OCI-LY1 (cell line): ENCODE results near the gene TOP3B.

Experiments
- H2AFZ ChIP-seq: fragments of 200-600 bp; sonication (generic), shearing (Covaris generic); 2 replicates; pipeline ENCODE4 v1.6.0; 2014; ENCODE audit warnings: antibody characterized with exemption, mild to moderate bottlenecking, low read length
- H3F3A ChIP-seq: fragments of 200-600 bp; sonication (generic), shearing (Covaris generic); 2 replicates; pipeline ENCODE4 v1.6.0; 2014; ENCODE audit warnings: mild to moderate bottlenecking, antibody characterized with exemption, low read length, moderate library complexity; ENCODE audit not compliant: insufficient read depth
- H3K27ac ChIP-seq: fragments of 200-600 bp; sonication (generic); 2 replicates; pipeline ENCODE4 v1.5.1; 2014; ENCODE audit warnings: low read length, mixed run types, mild to moderate bottlenecking, low read depth; ENCODE audit not compliant: poor library complexity, severe bottlenecking
- H3K27me3 ChIP-seq: fragments of 200-600 bp; sonication (generic); 2 replicates; pipeline ENCODE4 v1.6.0; 2014; ENCODE audit warnings: antibody characterized with exemption, mild to moderate bottlenecking, low read length, moderate library complexity; ENCODE audit not compliant: insufficient read depth
- H3K36me3 ChIP-seq: fragments of 200-600 bp; sonication (generic); 2 replicates; pipeline ENCODE4 v1.6.1; 2014; ENCODE audit warnings: mild to moderate bottlenecking, antibody characterized with exemption, low read length, moderate library complexity, mixed read lengths; ENCODE audit not compliant: insufficient read depth
- H3K4me1 ChIP-seq: fragments of 200-600 bp; sonication (generic); 2 replicates; pipeline ENCODE4 v1.5.1; 2014; ENCODE audit warnings: mild to moderate bottlenecking, low read length, moderate library complexity; ENCODE audit not compliant: insufficient read depth, severe bottlenecking
- H3K4me2 ChIP-seq: fragments of 200-600 bp; sonication (generic), shearing (Covaris generic); 2 replicates; pipeline ENCODE4 v1.6.1; 2014; ENCODE audit warnings: low read length
- H3K4me3 ChIP-seq: fragments of 200-600 bp; sonication (generic); 2 replicates; pipeline ENCODE4 v1.5.1; 2014; ENCODE audit warnings: low read length, low read depth, mild to moderate bottlenecking, mixed read lengths; ENCODE audit not compliant: poor library complexity, severe bottlenecking
- H3K79me2 ChIP-seq: fragments of 200-600 bp; shearing (Covaris generic); 2 replicates; pipeline ENCODE4 v1.6.1; 2016; ENCODE audit warnings: mixed run types, low read length, mixed read lengths; ENCODE audit not compliant: insufficient read depth
- H3K9ac ChIP-seq: fragments of 200-600 bp; sonication (generic), shearing (Covaris generic); 2 replicates; pipeline ENCODE4 v1.6.1; 2014; ENCODE audit warnings: mild to moderate bottlenecking, low read length, mixed read lengths
- H3K9me2 ChIP-seq: fragments of 200-600 bp; sonication (generic), shearing (Covaris generic); 2 replicates; pipeline ENCODE4 v1.6.1; 2014; ENCODE audit warnings: low read depth, mild to moderate bottlenecking, low read length, mixed read lengths
- H3K9me3 ChIP-seq: fragments of 200-600 bp; shearing (Covaris generic); 2 replicates; pipeline ENCODE4 v1.6.1; 2014; ENCODE audit warnings: low read length, mixed read lengths
- H4K20me1 ChIP-seq: fragments of 200-600 bp; sonication (generic), shearing (Covaris generic); 2 replicates; pipeline ENCODE4 v1.6.0; 2016; ENCODE audit warnings: mild to moderate bottlenecking, low read length; ENCODE audit not compliant: insufficient read depth
- CTCF ChIP-seq: fragments of 200-600 bp; sonication (generic), shearing (Covaris generic); IDR thresholded peaks from 2 replicates; pipeline ENCODE4 v1.5.1; 2017; ENCODE audit warnings: mild to moderate bottlenecking, antibody characterized with exemption, low read length, moderate library complexity, mixed read lengths
- EZH2 ChIP-seq: fragments of 200-600 bp; sonication (generic), shearing (Covaris generic); IDR thresholded peaks from 2 replicates; pipeline ENCODE4 v1.8.0; 2017; ENCODE audit warnings: borderline replicate concordance, mixed run types, mild to moderate bottlenecking, antibody characterized with exemption, low read length, moderate library complexity, mixed read lengths

Gene TOP3B

GRCh38 chr22:21928048-21928447 is 54.5 kb downstream of the TOP3B start:
- Histone ChIP-seq H4K20me1 (no peaks in the 10 kb centered on the region), H3K27me3 (no peaks in the 10 kb centered on the region), H3K36me3 (peaks cover 13% of the 10 kb centered on the region), H3K4me1 (peaks cover 16% of the 10 kb centered on the region), H3K79me2 (no peaks in the 10 kb centered on the region), H3K9me3 (no peaks in the 10 kb centered on the region), H3K4me3 (no peak overlapping the region), H3K4me2 (no peak overlapping the region), H2AFZ (no peak overlapping the region), H3K27ac (no peak overlapping the region), H3K9ac (no peak overlapping the region), H3F3A (no peaks in the 10 kb centered on the region), H3K9me2 (no peaks in the 10 kb centered on the region)
- TF ChIP-seq EZH2 (no peak), CTCF (no peak)

- H3K4me1 ChIP-seq, result peaks cover 16% of the 10 kb centered on the region
- H2AFZ ChIP-seq, result no peak overlapping the region
- no peaks in the 10 kb centered on the region for H3K79me2 ChIP-seq
- H3K9ac ChIP-seq, result no peak overlapping the region
- no peak overlapping the region for H3K4me2 ChIP-seq
- H3K9me2 ChIP-seq, result no peaks in the 10 kb centered on the region
- peaks cover 11% of the 10 kb centered on the region for H3K36me3 ChIP-seq
- no peak overlapping the region for H3K27ac ChIP-seq
- no peak overlapping the region for H3K4me3 ChIP-seq
- no peaks in the 10 kb centered on the region for H3K9me3 ChIP-seq
- no peaks in the 10 kb centered on the region for H3K27me3 ChIP-seq
- H3F3A ChIP-seq, result no peaks in the 10 kb centered on the region
- no peak for TF ChIP-seq CTCF
- no peak for TF ChIP-seq EZH2
- H4K20me1 ChIP-seq, result no peaks in the 10 kb centered on the region
Measured at GRCh38 chr22:21927174-21927823, 55.3 kb downstream of the TOP3B start.

- Histone ChIP-seq H3K9me3 (no peaks in the 10 kb centered on the region), H3K4me1 (peaks cover 16% of the 10 kb centered on the region), H2AFZ (no peak overlapping the region), H3K9me2 (no peaks in the 10 kb centered on the region), H4K20me1 (no peaks in the 10 kb centered on the region), H3K27ac (no peak overlapping the region), H3F3A (no peaks in the 10 kb centered on the region), H3K4me3 (no peak overlapping the region), H3K4me2 (no peak overlapping the region), H3K9ac (no peak overlapping the region), H3K36me3 (peaks cover 8% of the 10 kb centered on the region), H3K27me3 (no peaks in the 10 kb centered on the region), H3K79me2 (no peaks in the 10 kb centered on the region)
- TF ChIP-seq EZH2 (no peak), CTCF (no peak)
Measured at GRCh38 chr22:21926728-21927127, 55.9 kb downstream of the TOP3B start.
